Esophagus squamous epithelium (tissue), 5 donors: Measurements from ENCODE around the gene GARIN3. TPM values are rescaled to one million over a fixed set of nuclear protein-coding genes. Genes with fewer than 3 reads are reported as not detected.

Experiments used
- DNase-seq: peaks from one replicate; lab custom pipeline; 2025; lab: John Stamatoyannopoulos, UW
- H3K27ac ChIP-seq, 4 donors: fragments of 200-600 bp; sonication (generic); one replicate each; pipeline ENCODE4 v1.5.1; 2016 to 2019; ENCODE audit warnings: mild to moderate bottlenecking in 1 of 4
- H3K27me3 ChIP-seq, 4 donors: fragments of 200-600 bp; sonication (generic); 1 replicate in 3 of 4; 2 replicates in 1 of 4; pipeline versions ENCODE4 v1.5.1 to v1.6.0; 2017 to 2021; ENCODE audit warnings: antibody characterized with exemption in 1 of 4
- H3K36me3 ChIP-seq, 3 donors: fragments of 200-600 bp; sonication (generic); one replicate each; pipeline ENCODE4 v1.5.1; 2016 to 2019
- H3K4me1 ChIP-seq, 3 donors: fragments of 200-600 bp; sonication (generic); one replicate each; pipeline ENCODE4 v1.5.1; 2017 to 2019
- H3K4me3 ChIP-seq, 4 donors: fragments of 200-600 bp; sonication (generic); 1 replicate in 3 of 4; 2 replicates in 1 of 4; pipeline ENCODE4 v1.5.1; 2016 to 2019; ENCODE audit warnings: mild to moderate bottlenecking in 2 of 4, moderate library complexity in 1 of 4
- H3K9me3 ChIP-seq, 3 donors: fragments of 200-600 bp; sonication (generic); one replicate each; pipeline ENCODE4 v1.5.1; 2016 to 2019
- CTCF ChIP-seq, 6 experiments: fragments of 450-650 bp in 4 of 6; fragments of 200-600 bp in 2 of 6; sonication (generic) in 2 of 6; IDR thresholded peaks; one replicate each; pipeline ENCODE4 v1.5.1; 2016 to 2019; ENCODE audit warnings: antibody characterized with exemption in 6 of 6, mild to moderate bottlenecking in 4 of 6, moderate library complexity in 4 of 6
- POLR2A ChIP-seq, 4 donors: fragments of 450-650 bp; IDR thresholded peaks; one replicate each; pipeline ENCODE4 v1.6.1; 2017; ENCODE audit warnings: antibody characterized with exemption in 4 of 4, mild to moderate bottlenecking in 4 of 4, moderate library complexity in 3 of 4
- WGBS, 2 donors: methylation state at CpG; one replicate each; pipeline ENCODE4 v1.1.5; 2018; 5-methylcytosine and 5-hydroxymethylcytosine counted together
- intact Hi-C: fragments of 100-400 bp; cut with DNase I; formaldehyde crosslinking; loops from one replicate; pipeline ENCODE4 v1.15.0; 2022
- total RNA-seq, 4 donors: library from RNA; depleted of rRNA; stranded (reverse); fragments of >200 nt; gene quantifications; one replicate each; pipeline ENCODE4 v1.1.0, GENCODE V29; 2016
- donor health status: DM: yes; HTN: yes; CAD: no.

Gene GARIN3
- total RNA-seq, 4 donors from 2014 or later = not detected

GRCh38 chr5:157165668-157166067 is 396 bp downstream of the GARIN3 start:
- 78 to 83% methylated on average over 5 to 13 of the region's 14 CpGs for WGBS, 2 donors
- H3K9me3 ChIP-seq = no peaks in the 10 kb centered on the region
- intact Hi-C loops = no loop called here
- H3K27me3 ChIP-seq = peaks cover 0 to 14% (median 0%) of the 10 kb centered on the region in 4 donors
- H3K27ac ChIP-seq = no peak overlapping the region
- TF ChIP-seq CTCF (IDR thresholded peaks at IDR 0.05) (no peak), POLR2A (IDR thresholded peaks at IDR 0.05) (no peak)
- no peaks in the 10 kb centered on the region for H3K4me1 ChIP-seq
- no peak overlapping the region for H3K4me3 ChIP-seq
- no peaks in the 10 kb centered on the region for H3K36me3 ChIP-seq
- no peak for DNase-seq

- H3K36me3 ChIP-seq = no peaks in the 10 kb centered on the region
- no peak for DNase-seq
- no peaks in the 10 kb centered on the region for H3K9me3 ChIP-seq
- WGBS, 2 donors = 63 to 64% methylated on average over 1 to 2 of the region's 4 CpGs
- H3K4me3 ChIP-seq = no peak overlapping the region
- intact Hi-C loops = no loop called here
- H3K27me3 ChIP-seq = peaks cover 0 to 14% (median 0%) of the 10 kb centered on the region in 4 donors
- no peak overlapping the region for H3K27ac ChIP-seq
- no peaks in the 10 kb centered on the region for H3K4me1 ChIP-seq
- TF ChIP-seq CTCF (IDR thresholded peaks at IDR 0.05) (no peak), POLR2A (IDR thresholded peaks at IDR 0.05) (no peak)
These were observed 803 bp downstream of the GARIN3 start for GRCh38 chr5:157165261-157165660.

- 62 to 64% methylated on average over 5 of the region's 5 CpGs for WGBS, 2 donors
- intact Hi-C loops = no loop called here
- H3K36me3 ChIP-seq = no peaks in the 10 kb centered on the region
- H3K27ac ChIP-seq = no peak overlapping the region
- H3K27me3 ChIP-seq = peaks cover 0 to 14% (median 0%) of the 10 kb centered on the region in 4 donors
- H3K4me3 ChIP-seq = no peak overlapping the region
- H3K9me3 ChIP-seq = no peaks in the 10 kb centered on the region
- H3K4me1 ChIP-seq = no peaks in the 10 kb centered on the region
- no peak for TF ChIP-seq CTCF (IDR thresholded peaks at IDR 0.05)
- TF ChIP-seq POLR2A (IDR thresholded peaks at IDR 0.05) = no peak
- DNase-seq = no peak
These were observed 1.5 kb downstream of the GARIN3 start for GRCh38 chr5:157164521-157164920.

GRCh38 chr5:157162919-157163510 is 3.0 kb downstream of the GARIN3 start:
- Histone ChIP-seq H3K36me3 (no peaks in the 10 kb centered on the region), H3K27me3 (peaks cover 0 to 14% (median 0%) of the 10 kb centered on the region in 4 donors), H3K4me1 (no peaks in the 10 kb centered on the region), H3K27ac (no peak overlapping the region), H3K4me3 (no peak overlapping the region), H3K9me3 (no peaks in the 10 kb centered on the region)
- DNase-seq = no peak
- TF ChIP-seq CTCF (IDR thresholded peaks at IDR 0.05) (no peak), POLR2A (IDR thresholded peaks at IDR 0.05) (no peak)
- WGBS, 2 donors = 77 to 80% methylated on average over 3 to 6 of the region's 12 CpGs
- intact Hi-C loops = no loop called here

- DNase-seq = no peak
- TF ChIP-seq CTCF (IDR thresholded peaks at IDR 0.05) (no peak), POLR2A (IDR thresholded peaks at IDR 0.05) (no peak)
These were observed 4.1 kb downstream of the GARIN3 start for GRCh38 chr5:157161996-157162395.

More at GRCh38 chr5:157161996-157162395, 4.1 kb downstream of the GARIN3 start:
- no peaks in the 10 kb centered on the region for H3K36me3 ChIP-seq
- intact Hi-C loops = no loop called here
- WGBS, 2 donors = 75 to 78% methylated on average over 2 to 6 of the region's 6 CpGs
- H3K27ac ChIP-seq = no peak overlapping the region
- no peaks in the 10 kb centered on the region for H3K9me3 ChIP-seq
- H3K27me3 ChIP-seq = peaks cover 0 to 14% (median 0%) of the 10 kb centered on the region in 4 donors
- no peaks in the 10 kb centered on the region for H3K4me1 ChIP-seq
- no peak overlapping the region for H3K4me3 ChIP-seq
